Eye (tissue), 1 donor: Measurements from ENCODE around the gene JARID2.
"Not testable (repeated sequence)": the region's sequence is repeated elsewhere in the genome, so short reads cannot be mapped to it uniquely, and the experiment has no call there.

ENCODE experiments used
- DNase-seq: peaks from one replicate; pipeline ENCODE4 v3.0.0-alpha.2; 2015

Gene JARID2

GRCh38 chr6:15265787-15266186 lies 19.9 kb downstream of the JARID2 start:
- DNase-seq: no peak

- DNase-seq: peak; percentile 50
These were observed 20.6 kb downstream of the JARID2 start for GRCh38 chr6:15266423-15266996.

- no peak for DNase-seq
These were observed 21.4 kb downstream of the JARID2 start for GRCh38 chr6:15267221-15267620.

- peak; percentile 51 for DNase-seq
These were observed 22.5 kb downstream of the JARID2 start for GRCh38 chr6:15268137-15268908.

GRCh38 chr6:15269011-15269410 lies 23.1 kb downstream of the JARID2 start:
- no peak for DNase-seq

- no peak for DNase-seq
These were observed 23.8 kb downstream of the JARID2 start for GRCh38 chr6:15269619-15270018.

GRCh38 chr6:15270402-15270801 lies 24.5 kb downstream of the JARID2 start:
- no peak for DNase-seq

- no peak for DNase-seq
These were observed 26.7 kb downstream of the JARID2 start for GRCh38 chr6:15272562-15272961.

- no peak for DNase-seq
These were observed 29.0 kb downstream of the JARID2 start for GRCh38 chr6:15274692-15275387.

GRCh38 chr6:15276036-15276985 lies 30.4 kb downstream of the JARID2 start:
- peak; percentile 0 for DNase-seq

- no peak for DNase-seq
These were observed 33.3 kb downstream of the JARID2 start for GRCh38 chr6:15279047-15279661.

GRCh38 chr6:15280028-15280427 lies 34.2 kb downstream of the JARID2 start:
- DNase-seq: no peak

GRCh38 chr6:15280961-15281360 lies 35.1 kb downstream of the JARID2 start:
- DNase-seq: no peak

- DNase-seq: no peak
These were observed 36.5 kb downstream of the JARID2 start for GRCh38 chr6:15282334-15282733.

GRCh38 chr6:15283986-15284361 lies 38.1 kb downstream of the JARID2 start:
- DNase-seq: no peak

- DNase-seq: no peak
These were observed 38.9 kb downstream of the JARID2 start for GRCh38 chr6:15284743-15285142.

GRCh38 chr6:15285682-15286294 lies 39.9 kb downstream of the JARID2 start:
- DNase-seq: no peak

- no peak for DNase-seq
These were observed 42.0 kb downstream of the JARID2 start for GRCh38 chr6:15287670-15288375.

- no peak for DNase-seq
These were observed 43.0 kb downstream of the JARID2 start for GRCh38 chr6:15288856-15289255.

- not testable (repeated sequence) for DNase-seq
These were observed 43.6 kb downstream of the JARID2 start for GRCh38 chr6:15289456-15289855.

- DNase-seq: no peak
These were observed 44.3 kb downstream of the JARID2 start for GRCh38 chr6:15290067-15290680.
